Transverse colon (tissue), 4 donors: Measurements from ENCODE around the gene MCOLN2. TPM values are rescaled to one million over a fixed set of nuclear protein-coding genes. Genes with fewer than 3 reads are reported as not detected.

ENCODE experiments used
- DNase-seq: peaks from one replicate; pipeline ENCODE4 v3.0.0-alpha.2; 2019
- H3K27ac ChIP-seq, 4 donors: fragments of 200-600 bp; sonication (generic); 2 replicates each; pipeline ENCODE4 v1.5.1; 2016 to 2018; ENCODE audit warnings: inconsistent platforms in 4 of 4
- H3K27me3 ChIP-seq: fragments of 200-600 bp; sonication (generic); 2 replicates; pipeline ENCODE4 v1.5.1; 2017; ENCODE audit warnings: inconsistent platforms
- H3K36me3 ChIP-seq, 4 donors: fragments of 200-600 bp; sonication (generic); 2 replicates each; pipeline ENCODE4 v1.5.1; 2017 to 2019; ENCODE audit warnings: inconsistent platforms in 4 of 4
- H3K4me1 ChIP-seq, 4 donors: fragments of 200-600 bp; sonication (generic); 2 replicates each; pipeline ENCODE4 v1.5.1; 2017 to 2020; ENCODE audit warnings: inconsistent platforms in 4 of 4
- H3K4me3 ChIP-seq, 4 donors: fragments of 200-600 bp; sonication (generic); 1 replicate in 1 of 4; 2 replicates in 3 of 4; pipeline versions ENCODE4 v1.5.1 to v1.6.1; 2017 to 2019; ENCODE audit warnings: inconsistent platforms in 4 of 4
- H3K9me3 ChIP-seq, 2 donors: fragments of 200-600 bp; sonication (generic); 2 replicates each; pipeline ENCODE4 v1.5.1; 2017 to 2019; ENCODE audit warnings: inconsistent platforms in 2 of 2
- CTCF ChIP-seq, 5 experiments: fragments of 200-600 bp in 3 of 5; fragments of 450-650 bp in 2 of 5; sonication (generic) in 3 of 5; IDR thresholded peaks; 1 replicate in 2 of 5; 2 replicates in 3 of 5; pipeline ENCODE4 v1.5.1; 2016 to 2017; ENCODE audit warnings: antibody characterized with exemption in 5 of 5, inconsistent platforms in 3 of 5, mild to moderate bottlenecking in 2 of 5, moderate library complexity in 1 of 5
- EP300 ChIP-seq: sonication (generic); formaldehyde crosslinking; IDR thresholded peaks from one replicate; pipeline ENCODE4 v1.6.1; 2017; ENCODE audit warnings: antibody characterized with exemption, low read depth
- POLR2A ChIP-seq: fragments of 450-650 bp; IDR thresholded peaks from one replicate; pipeline ENCODE4 v1.6.1; 2016; ENCODE audit warnings: antibody characterized with exemption, mild to moderate bottlenecking, moderate library complexity
- POLR2AphosphoS5 ChIP-seq, 3 donors: sonication (generic); formaldehyde crosslinking; IDR thresholded peaks; one replicate each; pipeline ENCODE4 v1.6.1; 2016; ENCODE audit warnings: antibody characterized with exemption in 3 of 3
- WGBS, 2 donors: methylation state at CpG; one replicate each; pipeline ENCODE4 v1.1.5; 2018; ENCODE audit warnings: low coverage in 1 of 2; 5-methylcytosine and 5-hydroxymethylcytosine counted together
- in situ Hi-C, 4 donors: fragments of 200-750 bp; cut with MboI; loops; one replicate each; pipeline versions ENCODE4 v1.15.0 to v1.15.1; 2017; ENCODE audit warnings: low sequenced_read_pairs in 3 of 4, low pct_ligation_motif_present in 1 of 4, low pct_unique_long_range_greater_than_20kb in 1 of 4
- intact Hi-C: fragments of 100-400 bp; cut with DNase I; formaldehyde crosslinking; loops from one replicate; pipeline ENCODE4 v1.15.1; 2023; ENCODE audit warnings: low total_unique reads
- total RNA-seq, 4 donors: library from RNA; depleted of rRNA; stranded (reverse); fragments of >200 nt; gene quantifications; one replicate each; pipeline ENCODE4 v1.1.0, GENCODE V29; 2016

Gene MCOLN2
- total RNA-seq, 4 donors from 2014 or later: 15.7 to 133 (median 82.7) TPM

GRCh38 chr1:84944767-84945486 lies 52.0 kb downstream of the MCOLN2 start:
- H3K27ac ChIP-seq: peak overlapping the region; percentile 68 to 82 (median 72)
- in situ Hi-C loops: loop anchor here in 3 of 4 donors (5.0 to 25.0 kb wide), 7 partner anchors 82 to 808 kb away; partner anchors contain the start of gene PRKACB (in 1 of the 3)
- H3K4me3 ChIP-seq: peak overlapping the region; percentile 8 to 44 (median 22)
- no peaks in the 10 kb centered on the region for H3K27me3 ChIP-seq
- WGBS, 2 donors: 0 to 3% methylated on average over 6 of the region's 6 CpGs
- H3K36me3 ChIP-seq: no peaks in the 10 kb centered on the region
- H3K9me3 ChIP-seq: no peaks in the 10 kb centered on the region
- DNase-seq: peak; percentile 67
- intact Hi-C loops: loop anchor here (5.0 kb wide), 1 partner anchor 317 kb away; no protein-coding TSS in a partner anchor
- TF ChIP-seq POLR2AphosphoS5 (IDR thresholded peaks at IDR 0.05) (peak in 1 of 3 donors; percentile 10), CTCF (IDR thresholded peaks at IDR 0.05) (peak; percentile 88 to 97 (median 96)), POLR2A (no peak)
- H3K4me1 ChIP-seq: peaks cover 0 to 9% (median 3%) of the 10 kb centered on the region in 4 donors

- TF ChIP-seq POLR2AphosphoS5 (IDR thresholded peaks at IDR 0.05): no peak
- Histone ChIP-seq H3K27me3 (no peaks in the 10 kb centered on the region), H3K9me3 (no peaks in the 10 kb centered on the region), H3K27ac (no peak overlapping the region), H3K4me3 (no peak overlapping the region), H3K36me3 (no peaks in the 10 kb centered on the region), H3K4me1 (peaks cover 0 to 9% (median 3%) of the 10 kb centered on the region in 4 donors)
- intact Hi-C loops: loop anchor here (5.0 kb wide), 1 partner anchor 320 kb away; no protein-coding TSS in a partner anchor
- WGBS, 2 donors: 76% methylated on average over 1 of the region's 1 CpG; no CpG with 5 or more reads in 1 of the 2 donors
- in situ Hi-C loops: loop anchor here in 3 of 4 donors (10.0 to 25.0 kb wide), 5 partner anchors 180 to 805 kb away; partner anchors contain the start of gene PRKACB (in 1 of the 3)
- DNase-seq: no peak
These were observed 55.1 kb downstream of the MCOLN2 start for GRCh38 chr1:84941843-84942242.

- Histone ChIP-seq H3K27ac (no peak overlapping the region), H3K9me3 (no peaks in the 10 kb centered on the region), H3K4me1 (peaks cover 0 to 4% (median 2%) of the 10 kb centered on the region in 4 donors), H3K36me3 (no peaks in the 10 kb centered on the region), H3K27me3 (no peaks in the 10 kb centered on the region), H3K4me3 (no peak overlapping the region)
- no peak for DNase-seq
- TF ChIP-seq CTCF (IDR thresholded peaks at IDR 0.05): no peak
- no peak for TF ChIP-seq POLR2A
- TF ChIP-seq POLR2AphosphoS5 (IDR thresholded peaks at IDR 0.05): no peak
- no peak for TF ChIP-seq EP300
- in situ Hi-C loops (loop anchor here in 3 of 4 donors (10.0 to 25.0 kb wide), 5 partner anchors 178 to 803 kb away; partner anchors contain the start of gene PRKACB (in 1 of the 3)), intact Hi-C loops (loop anchor here (5.0 kb wide), 1 partner anchor 322 kb away; no protein-coding TSS in a partner anchor)
- 75 to 90% methylated on average over 4 of the region's 4 CpGs for WGBS, 2 donors
These were observed 56.4 kb downstream of the MCOLN2 start for GRCh38 chr1:84940481-84940880.

GRCh38 chr1:84939761-84940160 lies 57.2 kb downstream of the MCOLN2 start:
- Histone ChIP-seq H3K36me3 (no peaks in the 10 kb centered on the region), H3K27ac (no peak overlapping the region), H3K4me3 (no peak overlapping the region), H3K4me1 (peaks cover 0 to 3% (median 2%) of the 10 kb centered on the region in 4 donors), H3K9me3 (no peaks in the 10 kb centered on the region), H3K27me3 (no peaks in the 10 kb centered on the region)
- TF ChIP-seq POLR2A: no peak
- TF ChIP-seq EP300: no peak
- TF ChIP-seq POLR2AphosphoS5 (IDR thresholded peaks at IDR 0.05): no peak
- TF ChIP-seq CTCF (IDR thresholded peaks at IDR 0.05): no peak
- intact Hi-C loops (loop anchor here (5.0 kb wide), 1 partner anchor 323 kb away; no protein-coding TSS in a partner anchor), in situ Hi-C loops (loop anchor here in 3 of 4 donors (10.0 to 25.0 kb wide), 5 partner anchors 177 to 802 kb away; partner anchors contain the start of gene PRKACB (in 1 of the 3))
- no peak for DNase-seq
- 92 to 100% methylated on average over 1 to 11 of the region's 11 CpGs for WGBS, 2 donors
